Sigmoid colon (tissue), 7 donors: ENCODE data around the gene TSPAN17. TPM values are rescaled to one million over a fixed set of nuclear protein-coding genes. Genes with fewer than 3 reads are reported as not detected.
"Not testable (repeated sequence)": the region's sequence is repeated elsewhere in the genome, so short reads cannot be mapped to it uniquely, and the experiment has no call there.

Source experiments
- DNase-seq: peaks from one replicate; pipeline ENCODE4 v3.0.0-alpha.2; 2019
- H3K27ac ChIP-seq, 4 donors: fragments of 200-600 bp; sonication (generic); one replicate each; pipeline ENCODE4 v1.5.1; 2016 to 2019; ENCODE audit warnings: mild to moderate bottlenecking in 1 of 4
- H3K27me3 ChIP-seq, 3 donors: fragments of 200-600 bp; sonication (generic); one replicate each; pipeline ENCODE4 v1.5.1; 2019; ENCODE audit warnings: mild to moderate bottlenecking in 1 of 3
- H3K36me3 ChIP-seq, 4 donors: fragments of 200-600 bp; sonication (generic); one replicate each; pipeline ENCODE4 v1.5.1; 2016 to 2019
- H3K4me1 ChIP-seq, 4 donors: fragments of 200-600 bp; sonication (generic); one replicate each; pipeline ENCODE4 v1.5.1; 2017 to 2019
- H3K4me3 ChIP-seq, 4 donors: fragments of 200-600 bp; sonication (generic); one replicate each; pipeline ENCODE4 v1.5.1; 2017 to 2019; ENCODE audit warnings: mild to moderate bottlenecking in 2 of 4, moderate library complexity in 1 of 4
- H3K9me3 ChIP-seq, 4 donors: fragments of 200-600 bp in 3 of 4; sonication (generic) in 3 of 4; one replicate each; pipeline versions ENCODE4 v1.5.1 to v1.6.1; 2013 to 2019
- CTCF ChIP-seq, 4 experiments: fragments of 450-650 bp in 3 of 4; fragments of 200-600 bp in 1 of 4; IDR thresholded peaks; one replicate each; pipeline ENCODE4 v1.5.1; 2016 to 2019; ENCODE audit warnings: antibody characterized with exemption in 4 of 4, mild to moderate bottlenecking in 3 of 4, moderate library complexity in 2 of 4
- EP300 ChIP-seq, 4 donors: sonication (generic); formaldehyde crosslinking; IDR thresholded peaks; one replicate each; pipeline ENCODE4 v1.6.1; 2017; ENCODE audit warnings: antibody characterized with exemption in 4 of 4
- POLR2A ChIP-seq, 2 donors: fragments of 450-650 bp; IDR thresholded peaks; one replicate each; pipeline ENCODE4 v1.6.1; 2016; ENCODE audit warnings: antibody characterized with exemption in 2 of 2, mild to moderate bottlenecking in 2 of 2, moderate library complexity in 2 of 2
- POLR2AphosphoS5 ChIP-seq, 4 donors: sonication (generic); formaldehyde crosslinking; IDR thresholded peaks; one replicate each; pipeline ENCODE4 v1.6.1; 2017; ENCODE audit warnings: antibody characterized with exemption in 4 of 4
- WGBS, 2 donors: extraction: QIAGEN DNeasy Blood & Tissue Kit; methylation state at CpG; one replicate each; pipeline ENCODE4 v1.1.7; 2013; 5-methylcytosine and 5-hydroxymethylcytosine counted together
- intact Hi-C: fragments of 100-400 bp; cut with DNase I; formaldehyde crosslinking; loops from one replicate; pipeline ENCODE4 v1.15.1; 2023
- polyA plus RNA-seq, 3 donors: library from polyadenylated mRNA; stranded (reverse); fragments of 200-250 nt; gene quantifications; one replicate each; pipeline ENCODE4 v1.2.3, GENCODE V29; 2013
- total RNA-seq, 4 donors: library from RNA; depleted of rRNA; stranded (reverse); fragments of >200 nt; gene quantifications; one replicate each; pipeline ENCODE4 v1.1.0, GENCODE V29; 2016
- donor health status: healthy with polysubstance abuse.
- donor health status: Bipolar disorder and iron deficiency.
- donor health status: healthy.

TSPAN17 gene
- total RNA-seq (10 to 100 TPM in 2 of 4 donors, 1 to 10 TPM in 2; 7.4 to 22.4 (median 9.7) TPM), polyA plus RNA-seq (10 to 100 TPM; 21.7 to 37.7 (median 25.2) TPM)

GRCh38 chr5:176647030-176647842, at the start of gene TSPAN17:
TSPAN17 (plus strand) TSS chr5:176647484; CDS start chr5:176647616, 132 bp downstream.
- Histone ChIP-seq H3K9me3 (no peaks in the 10 kb centered on the region), H3K27me3 (no peaks in the 10 kb centered on the region), H3K4me3 (peak within 1 kb of the TSS; percentile 61 to 85 (median 70)), H3K4me1 (peaks cover 0 to 22% (median 20%) of the 10 kb centered on the region in 4 donors), H3K27ac (peak within 1 kb of the TSS; percentile 79 to 82 (median 82)), H3K36me3 (no peaks in the 10 kb centered on the region)
- TF ChIP-seq POLR2A (IDR thresholded peaks at IDR 0.05) (peak; percentile 11 to 25), POLR2AphosphoS5 (IDR thresholded peaks at IDR 0.05) (peak; percentile 13 to 65 (median 36)), EP300 (IDR thresholded peaks at IDR 0.05) (peak in 1 of 4 donors; percentile 9), CTCF (IDR thresholded peaks at IDR 0.05) (peak in 1 of 4 experiments; percentile 11)
- intact Hi-C loops, result loop anchor here (1.0 to 10.0 kb wide), 6 partner anchors 72 to 1980 kb away; partner anchors contain the start of genes CLK4, CLTB, HIGD2A and NOP16
- WGBS, 2 donors, result 0 to 1% methylated on average over 63 of the region's 63 CpGs
- DNase-seq, result peak; percentile 100

GRCh38 chr5:176599749-176600430, 47.4 kb upstream of the TSPAN17 start:
- H3K4me1 ChIP-seq, result peaks cover 0 to 13% (median 9%) of the 10 kb centered on the region in 4 donors
- H3K4me3 ChIP-seq, intact Hi-C loops, DNase-seq, H3K27ac ChIP-seq, H3K36me3 ChIP-seq, H3K9me3 ChIP-seq: not testable (repeated sequence)
- H3K27me3 ChIP-seq, result peaks cover 4 to 22% (median 5%) of the 10 kb centered on the region in 3 donors
- 88 to 91% methylated on average over 19 of the region's 19 CpGs for WGBS, 2 donors

DNA sequence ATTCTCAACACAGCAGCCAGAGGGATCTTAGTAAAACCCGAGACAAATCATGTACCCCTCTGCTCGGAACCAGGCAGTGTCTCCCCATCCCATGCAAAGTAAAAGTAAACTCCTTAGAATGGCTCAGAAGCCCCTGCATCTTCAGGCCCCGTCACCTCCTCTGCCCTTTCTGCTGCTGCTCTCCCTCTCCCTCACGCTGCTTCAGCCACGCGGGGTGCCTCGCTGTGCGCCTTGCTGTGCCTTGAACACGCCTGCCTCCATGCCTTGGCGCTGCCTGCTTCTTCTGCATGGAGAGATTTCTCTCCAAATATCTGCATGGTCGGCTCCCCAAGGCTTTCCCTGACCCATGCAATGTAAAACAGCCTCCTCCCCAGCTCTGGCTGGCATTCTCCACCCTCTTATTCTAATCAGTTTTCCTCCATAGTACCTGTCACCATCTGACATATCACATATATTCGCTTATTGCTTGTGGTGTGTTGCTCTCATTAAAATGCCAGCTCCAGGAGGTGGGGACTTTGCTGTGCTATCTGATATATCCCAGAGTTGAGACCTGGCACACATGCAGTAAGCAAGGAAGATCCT, 45.3 kb upstream of the TSPAN17 start:
- TF ChIP-seq EP300 (IDR thresholded peaks at IDR 0.05), result no peak
- TF ChIP-seq POLR2AphosphoS5 (IDR thresholded peaks at IDR 0.05), result no peak
- no peak for TF ChIP-seq POLR2A (IDR thresholded peaks at IDR 0.05)
- TF ChIP-seq CTCF (IDR thresholded peaks at IDR 0.05), result no peak
- Histone ChIP-seq H3K4me3 (no peak overlapping the region), H3K27ac (no peak overlapping the region), H3K9me3 (no peaks in the 10 kb centered on the region), H3K36me3 (no peaks in the 10 kb centered on the region), H3K27me3 (peaks cover 0 to 13% (median 0%) of the 10 kb centered on the region in 3 donors), H3K4me1 (peaks cover 0 to 5% (median 4%) of the 10 kb centered on the region in 4 donors)
- intact Hi-C loops, result no loop called here
- 73 to 86% methylated on average over 12 of the region's 12 CpGs for WGBS, 2 donors
- no peak for DNase-seq

- no peaks in the 10 kb centered on the region for H3K9me3 ChIP-seq
- H3K4me3 ChIP-seq, result no peak overlapping the region
- H3K27ac ChIP-seq, result no peak overlapping the region
- intact Hi-C loops, result no loop called here
- H3K36me3 ChIP-seq, result no peaks in the 10 kb centered on the region
- no peak for DNase-seq
- WGBS, 2 donors, result 16 to 33% methylated on average over 2 of the region's 2 CpGs
- H3K27me3 ChIP-seq, result peaks cover 0 to 6% (median 0%) of the 10 kb centered on the region in 3 donors
- no peaks in the 10 kb centered on the region for H3K4me1 ChIP-seq
- TF ChIP-seq EP300 (IDR thresholded peaks at IDR 0.05) (no peak), POLR2AphosphoS5 (IDR thresholded peaks at IDR 0.05) (no peak), CTCF (IDR thresholded peaks at IDR 0.05) (no peak), POLR2A (IDR thresholded peaks at IDR 0.05) (no peak)
Observed at GRCh38 chr5:176603091-176603490, 44.2 kb upstream of the TSPAN17 start.
